K562 (cell line): ENCODE data around the gene NTN4. TPM values are rescaled to one million over a fixed set of nuclear protein-coding genes. Genes with fewer than 3 reads are reported as not detected.

Experiments
- ATAC-seq: fragments of 200-7000 bp; cut with Tn5 transposase; 3 replicates; pipeline ENCODE4 v1.9.1; 2020; ENCODE audit warnings: moderate library complexity
- BruUV-seq: library from RNA; stranded (reverse); fragments of 400-500 nt; replicated peaks from 2 replicates; lab custom pipeline; 2021; lab: Mats Ljungman, UMichigan
- CTCF ChIA-PET: fragments of 300-600 bp; formaldehyde crosslinking; extraction: SDS; loops from one replicate; lab custom pipeline; 2021; ENCODE audit warnings: low intra/inter-chr PET ratio; lab: Yijun Ruan, JAX
- POLR2A ChIA-PET: fragments of 300-600, 350-650 bp; sonication (Branson Sonifier 250); formaldehyde crosslinking; extraction: SDS; loops from one replicate; lab custom pipeline; 2021; ENCODE audit warnings: antibody characterized with exemption, inconsistent platforms; lab: Yijun Ruan, JAX
- DNase-seq, 4 experiments: peaks; one replicate each; pipeline versions ENCODE4 v3.0.0 to v3.0.0-alpha.2; 2011 to 2018; ENCODE audit warnings: low spot score in 3 of 4, mixed read lengths in 3 of 4; ENCODE audit errors: extremely low read depth in 1 of 4
- FAIRE-seq: peaks from 2 replicates; lab custom pipeline; 2011; peaks lifted over from hg19 to GRCh38; lab: Jason Lieb, UNC
- H2AFZ ChIP-seq: 2 replicates; pipeline ENCODE4 v1.6.0; 2011; ENCODE audit warnings: low read depth, low read length, control low read depth, inconsistent platforms
- H3K27ac ChIP-seq: fragments of 200-600 bp; 3 replicates; pipeline ENCODE4 v1.8.0; 2011; ENCODE audit warnings: low read depth, mild to moderate bottlenecking, control low read depth, inconsistent platforms, low read length, moderate library complexity, mixed read lengths; ENCODE audit errors: extremely low read depth
- H3K27me3 ChIP-seq, 2 experiments: fragments of 300-600 bp in 1 of 2; 2 replicates in 1 of 2; 3 replicates in 1 of 2; pipeline versions ENCODE4 v1.6.0 to v1.8.0; 2011; ENCODE audit warnings: inconsistent platforms in 2 of 2, low read length in 2 of 2, mild to moderate bottlenecking in 1 of 2, mixed read lengths in 1 of 2, moderate library complexity in 1 of 2; ENCODE audit not compliant: control insufficient read depth in 2 of 2, insufficient read depth in 2 of 2
- H3K36me3 ChIP-seq: fragments of 300-600 bp; 3 replicates; pipeline ENCODE4 v1.8.0; 2011; ENCODE audit warnings: mild to moderate bottlenecking, low read length, inconsistent platforms; ENCODE audit not compliant: control insufficient read depth, insufficient read depth
- H3K4me1 ChIP-seq, 2 experiments: fragments of 200-600 bp in 1 of 2; replicated peaks in 1 of 2; 2 replicates in 1 of 2; 3 replicates in 1 of 2; pipeline versions ENCODE4 v1.5.1 to v1.8.0; 2011; ENCODE audit warnings: inconsistent platforms in 2 of 2, low read length in 2 of 2, mild to moderate bottlenecking in 1 of 2, mixed read lengths in 1 of 2, moderate library complexity in 1 of 2; ENCODE audit not compliant: control insufficient read depth in 2 of 2, insufficient read depth in 2 of 2
- H3K4me2 ChIP-seq: 2 replicates; pipeline ENCODE4 v1.6.1; 2011; ENCODE audit warnings: low read length, control low read depth, inconsistent platforms, mixed read lengths; ENCODE audit not compliant: insufficient read depth
- H3K4me3 ChIP-seq: fragments of 200-600 bp; sonication (generic), shearing (Covaris generic); 2 replicates; pipeline ENCODE4 v1.5.1; 2016; ENCODE audit warnings: control low read depth, inconsistent platforms
- H3K79me2 ChIP-seq: fragments of 200-600 bp; 3 replicates; pipeline ENCODE4 v1.8.0; 2011; ENCODE audit warnings: low read length, inconsistent platforms; ENCODE audit not compliant: control insufficient read depth, insufficient read depth
- H3K9ac ChIP-seq, 2 experiments: 2 replicates each; pipeline versions ENCODE4 v1.6.0 to v1.6.1; 2011; ENCODE audit warnings: low read depth in 2 of 2, low read length in 2 of 2, control low read depth in 1 of 2, inconsistent platforms in 1 of 2, mild to moderate bottlenecking in 1 of 2, mixed read lengths in 1 of 2; ENCODE audit not compliant: insufficient read depth in 1 of 2
- H3K9me1 ChIP-seq: one replicate; pipeline ENCODE4 v1.6.0; 2011; ENCODE audit warnings: inconsistent platforms, mild to moderate bottlenecking, low read length, moderate library complexity; ENCODE audit not compliant: control insufficient read depth, insufficient read depth
- H3K9me3 ChIP-seq: replicated peaks from 2 replicates; pipeline ENCODE4 v1.5.1; 2011; ENCODE audit warnings: low read depth, low read length, inconsistent platforms; ENCODE audit not compliant: control insufficient read depth, insufficient read depth
- H4K20me1 ChIP-seq: replicated peaks from 2 replicates; pipeline ENCODE4 v1.6.1; 2011; ENCODE audit warnings: low read length, inconsistent platforms, mixed read lengths; ENCODE audit not compliant: control insufficient read depth, insufficient read depth
- CAMTA2 ChIP-seq: fragments of 250-450 bp; sonication (Bioruptor Pico); conservative IDR thresholded peaks from 2 replicates; pipeline ENCODE4 v1.5.1; 2022
- CBX5 ChIP-seq: IDR thresholded peaks from 2 replicates; pipeline ENCODE4 v1.6.1; 2014; ENCODE audit warnings: low read depth, borderline replicate concordance
- DMBX1 ChIP-seq: fragments of 250-450 bp; sonication (Bioruptor Pico); IDR thresholded peaks from 2 replicates; pipeline ENCODE4 v1.8.0; 2022; ENCODE audit warnings: inconsistent platforms, mild to moderate bottlenecking, moderate library complexity, borderline replicate concordance
- ERF ChIP-seq: fragments of 450-650 bp; formaldehyde crosslinking; IDR thresholded peaks from 2 replicates; pipeline ENCODE4 v1.4.0; 2020; ENCODE audit warnings: mild to moderate bottlenecking, mixed read lengths
- ESRRA ChIP-seq: fragments of 450-650 bp; IDR thresholded peaks from 2 replicates; pipeline ENCODE4 v1.6.1; 2014; ENCODE audit warnings: low read depth, mild to moderate bottlenecking, moderate library complexity, borderline replicate concordance
- ETS1 ChIP-seq: conservative IDR thresholded peaks from 2 replicates; pipeline ENCODE4 v1.6.1; 2011; ENCODE audit warnings: low read depth, mild to moderate bottlenecking, low read length; ENCODE audit not compliant: control insufficient read depth
- FOXK2 ChIP-seq, 2 experiments: fragments of 450-650 bp; IDR thresholded peaks in 1 of 2; conservative IDR thresholded peaks in 1 of 2; 2 replicates each; pipeline ENCODE4 v1.6.1; 2016; ENCODE audit warnings: low read depth in 2 of 2, mild to moderate bottlenecking in 1 of 2
- HBP1 ChIP-seq: fragments of 450-650 bp; formaldehyde crosslinking; IDR thresholded peaks from 2 replicates; pipeline ENCODE4 v1.4.0; 2022; ENCODE audit warnings: missing genetic modification characterization
- IFI16 ChIP-seq: fragments of 250-450 bp; sonication (Bioruptor Pico); IDR thresholded peaks from 2 replicates; pipeline ENCODE4 v2.1.2; 2022; ENCODE audit warnings: mild to moderate bottlenecking, inconsistent platforms
- PCBP2 ChIP-seq: fragments of 200-400 bp; formaldehyde crosslinking; IDR thresholded peaks from 2 replicates; pipeline ENCODE4 v1.6.1; 2018; ENCODE audit warnings: low read length, low read depth, mild to moderate bottlenecking, moderate library complexity; ENCODE audit not compliant: poor library complexity, severe bottlenecking
- SAFB2 ChIP-seq: fragments of 200-400 bp; formaldehyde crosslinking; IDR thresholded peaks from 2 replicates; pipeline ENCODE4 v1.6.1; 2018; ENCODE audit warnings: borderline replicate concordance, low read length, low read depth, moderate library complexity; ENCODE audit not compliant: severe bottlenecking
- SP2 ChIP-seq: IDR thresholded peaks from 2 replicates; pipeline ENCODE4 v1.6.1; 2011; ENCODE audit warnings: mild to moderate bottlenecking, low read depth, low read length, moderate library complexity; ENCODE audit not compliant: poor library complexity, severe bottlenecking; ENCODE audit errors: extremely low read depth
- THRB ChIP-seq: fragments of 450-650 bp; formaldehyde crosslinking; conservative IDR thresholded peaks from 2 replicates; pipeline ENCODE4 v1.4.0; 2022; ENCODE audit warnings: mild to moderate bottlenecking, missing genetic modification characterization
- XRCC4 ChIP-seq: IDR thresholded peaks from one replicate; pipeline ENCODE4 v1.6.1; 2011; ENCODE audit not compliant: insufficient read depth, insufficient read length; ENCODE audit errors: extremely low read depth
- ZNF23 ChIP-seq: fragments of 250-450 bp; sonication (Bioruptor Pico); IDR thresholded peaks from 2 replicates; pipeline ENCODE4 v1.4.0; 2020; ENCODE audit warnings: mild to moderate bottlenecking
- WGBS: fragments of 100-300 bp; shearing (Covaris generic); methylation state at CpG from one replicate; pipeline ENCODE4 v1.1.6; 2016; ENCODE audit warnings: low coverage, mixed read lengths; ENCODE audit not compliant: insufficient coverage; ENCODE audit errors: missing lambda C conversion rate; 5-methylcytosine and 5-hydroxymethylcytosine counted together
- in situ Hi-C: fragments of 300-500 bp; cut with MboI; formaldehyde crosslinking; loops from 4 replicates; pipeline ENCODE4 v1.15.0; 2018; ENCODE audit warnings: inconsistent platforms, mixed read lengths
- intact Hi-C: fragments of 100-400 bp; cut with micrococcal nuclease; formaldehyde crosslinking; loops from 2 replicates; pipeline ENCODE4 v1.14.2; 2022
- polyA plus RNA-seq, 8 experiments: library from polyadenylated mRNA; depleted of rRNA in 4 of 8; stranded (reverse) in 5 of 8; unstranded in 3 of 8; fragments of >200 nt; fragmentation: Nextera tagmentation in 2 of 8; fragmentation: Illumina TruSeq in 1 of 8; extraction: Ambion mirVana in 2 of 8; extraction: Trizol in 1 of 8; gene quantifications; 2 replicates each; pipeline versions ENCODE4 v1.2.1 to v1.2.3, GENCODE V29; 2011 to 2014; ENCODE audit warnings: inconsistent platforms in 1 of 8, missing spikeins in 1 of 8
- total RNA-seq, 7 experiments: library from RNA; depleted of rRNA in 6 of 7; stranded (reverse); fragments of >200 nt in 6 of 7; fragmentation: Illumina TruSeq in 2 of 7; extraction: Trizol in 2 of 7; gene quantifications; 2 replicates each; pipeline versions ENCODE4 v1.2.1 to v1.2.3, GENCODE V29; 2011 to 2021; ENCODE audit warnings: low replicate concordance in 1 of 7

NTN4 gene
- total and polyA plus RNA-seq, 9 of the 15 experiments (the other 6 are each of a cell fraction or from before 2014, with no cell fraction given) = 0.13 TPM; not detected in 8

DNA sequence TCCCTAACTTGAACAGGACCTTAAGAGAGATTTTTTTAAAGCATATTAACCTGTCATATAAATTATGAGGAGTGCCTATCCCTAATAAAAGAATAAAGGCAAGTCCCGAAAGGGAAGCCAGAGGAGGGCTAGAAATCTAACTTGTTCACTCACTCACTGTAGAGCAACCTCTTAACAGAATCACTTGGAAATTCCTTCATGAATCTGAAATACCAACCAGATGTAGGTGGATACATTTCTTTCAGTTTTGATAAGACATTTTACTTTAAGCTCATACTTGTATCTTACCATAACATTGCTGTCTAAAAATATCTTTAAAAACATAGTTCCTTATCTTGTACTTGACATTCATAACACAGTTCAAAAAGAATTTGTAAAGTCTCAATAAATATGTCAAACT lies 25.7 kb downstream of the NTN4 start:
- no peaks in the 10 kb centered on the region for H3K9me3 ChIP-seq
- intact Hi-C loops = no loop called here
- in situ Hi-C loops = no loop called here
- 0% methylated on average over 1 of the region's 1 CpG for WGBS
- H3K4me3 ChIP-seq = no peak overlapping the region
- H4K20me1 ChIP-seq = no peaks in the 10 kb centered on the region; the same call in 1 of the 2 replicates
- no peak overlapping the region for H3K27ac ChIP-seq
- no peaks in the 10 kb centered on the region for H3K36me3 ChIP-seq
- H3K79me2 ChIP-seq = no peaks in the 10 kb centered on the region
- no peak overlapping the region for H2AFZ ChIP-seq
- H3K27me3 ChIP-seq = peaks cover 0 to 7% of the 10 kb centered on the region in 2 experiments; a peak in 2 of 5 replicates
- H3K9me1 ChIP-seq = no peaks in the 10 kb centered on the region
- H3K4me1 ChIP-seq = no peaks in the 10 kb centered on the region
- ChIA-PET POLR2A (no interaction called here), CTCF (no interaction called here)
- no peak for DNase-seq
- H3K9ac ChIP-seq = no peak overlapping the region
- ATAC-seq = no peak
- no peak overlapping the region for H3K4me2 ChIP-seq
- FAIRE-seq = no peak
- BruUV-seq = no TSS peak
- no peak for TF ChIP-seq ZNF23 (CRISPR knock-in tag)
- TF ChIP-seq CAMTA2 (CRISPR knock-in tag) = no peak
- TF ChIP-seq THRB (CRISPR knock-in tag) = no peak
- TF ChIP-seq ETS1 = no peak
- no peak for TF ChIP-seq ERF (CRISPR knock-in tag)
- TF ChIP-seq HBP1 (CRISPR knock-in tag) = no peak
- no peak for TF ChIP-seq ESRRA
- no peak for TF ChIP-seq FOXK2 (conservative IDR thresholded peaks at IDR 0.05 in 1 of 2, IDR thresholded peaks at IDR 0.05 in 1 of 2; ENCODE audit: low read depth in 2 of 2)
- TF ChIP-seq PCBP2 = no peak
- no peak for TF ChIP-seq IFI16
- no peak for TF ChIP-seq SAFB2
- TF ChIP-seq DMBX1 (CRISPR knock-in tag) = no peak
- no peak for TF ChIP-seq CBX5
- TF ChIP-seq XRCC4 = no peak
- TF ChIP-seq SP2 = no peak
- TF ChIP-seq, all 486 proteins: peak for 0
